Glutamatergic neuron (in vitro differentiated cells): ENCODE data around the gene PRR20C. TPM values are rescaled to one million over a fixed set of nuclear protein-coding genes. Genes with fewer than 3 reads are reported as not detected.
"Not testable (repeated sequence)": the region's sequence is repeated elsewhere in the genome, so short reads cannot be mapped to it uniquely, and the experiment has no call there.

ENCODE experiments used
- DNase-seq: peaks from one replicate; pipeline ENCODE4 v3.0.0; 2022
- H3K27ac Mint-ChIP-seq: one replicate; pipeline ENCODE4 v1.8.0; 2020; ENCODE audit warnings: mild to moderate bottlenecking, mixed read lengths, inconsistent platforms; ENCODE audit not compliant: unreplicated experiment
- H3K27me3 Mint-ChIP-seq: one replicate; pipeline ENCODE4 v1.8.0; 2020; ENCODE audit warnings: mild to moderate bottlenecking, moderate library complexity, mixed read lengths, inconsistent platforms; ENCODE audit not compliant: unreplicated experiment
- H3K36me3 Mint-ChIP-seq: one replicate; pipeline ENCODE4 v1.8.0; 2020; ENCODE audit warnings: mild to moderate bottlenecking, mixed read lengths, inconsistent platforms; ENCODE audit not compliant: unreplicated experiment
- H3K4me1 Mint-ChIP-seq: one replicate; pipeline ENCODE4 v1.8.0; 2020; ENCODE audit warnings: mild to moderate bottlenecking, low read depth, mixed read lengths, inconsistent platforms; ENCODE audit not compliant: unreplicated experiment
- H3K4me3 Mint-ChIP-seq: one replicate; pipeline ENCODE4 v1.8.0; 2020; ENCODE audit warnings: mild to moderate bottlenecking, mixed read lengths, inconsistent platforms; ENCODE audit not compliant: unreplicated experiment
- H3K9me3 Mint-ChIP-seq: one replicate; pipeline ENCODE4 v1.8.0; 2020; ENCODE audit warnings: mild to moderate bottlenecking, moderate library complexity, mixed read lengths, inconsistent platforms; ENCODE audit not compliant: unreplicated experiment
- total RNA-seq: library from RNA; stranded (reverse); fragmentation: NEBNext Ultra II Directional; extraction: Animal tissue kit (Norgen Biotek cat#: 25700); gene quantifications from one replicate; pipeline ENCODE4 v1.2.1, GENCODE V29; 2021; ENCODE audit not compliant: unreplicated experiment
- TF ChIP-seq, protein P1 (sequence below): fragments of 200-600 bp; sonication (generic); IDR thresholded peaks from one replicate; pipeline ENCODE4 v1.5.0; 2021; ENCODE audit not compliant: partially characterized antibody, unreplicated experiment

Gene PRR20C
- total RNA-seq, 1 donor from 2014 or later = not detected

DNA sequence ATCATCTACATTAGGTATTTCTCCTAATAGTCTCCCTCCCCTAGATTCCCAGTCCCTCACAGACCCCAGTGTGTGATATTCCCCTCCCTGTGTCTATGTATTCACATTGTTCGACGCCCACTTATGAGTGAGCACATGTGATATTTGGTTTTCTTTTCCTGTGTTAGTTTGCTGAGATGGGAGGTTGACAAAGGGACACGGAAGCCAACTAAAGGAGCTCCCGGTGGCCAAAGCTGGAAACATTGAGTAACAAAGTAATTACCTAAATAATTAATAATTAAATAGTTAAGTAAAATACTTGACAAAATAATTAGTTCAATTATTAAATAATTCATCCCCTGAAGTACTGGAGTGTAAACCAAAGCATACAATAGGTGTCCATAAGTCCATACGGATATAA is 14.9 kb upstream of the PRR20C start:
- Mint-ChIP-seq H3K27me3 (no peaks in the 10 kb centered on the region), H3K4me1 (no peaks in the 10 kb centered on the region), H3K36me3 (no peaks in the 10 kb centered on the region), H3K9me3 (no peaks in the 10 kb centered on the region), H3K4me3 (no peak overlapping the region), H3K27ac (no peak overlapping the region)
- TF ChIP-seq, protein P1, sequence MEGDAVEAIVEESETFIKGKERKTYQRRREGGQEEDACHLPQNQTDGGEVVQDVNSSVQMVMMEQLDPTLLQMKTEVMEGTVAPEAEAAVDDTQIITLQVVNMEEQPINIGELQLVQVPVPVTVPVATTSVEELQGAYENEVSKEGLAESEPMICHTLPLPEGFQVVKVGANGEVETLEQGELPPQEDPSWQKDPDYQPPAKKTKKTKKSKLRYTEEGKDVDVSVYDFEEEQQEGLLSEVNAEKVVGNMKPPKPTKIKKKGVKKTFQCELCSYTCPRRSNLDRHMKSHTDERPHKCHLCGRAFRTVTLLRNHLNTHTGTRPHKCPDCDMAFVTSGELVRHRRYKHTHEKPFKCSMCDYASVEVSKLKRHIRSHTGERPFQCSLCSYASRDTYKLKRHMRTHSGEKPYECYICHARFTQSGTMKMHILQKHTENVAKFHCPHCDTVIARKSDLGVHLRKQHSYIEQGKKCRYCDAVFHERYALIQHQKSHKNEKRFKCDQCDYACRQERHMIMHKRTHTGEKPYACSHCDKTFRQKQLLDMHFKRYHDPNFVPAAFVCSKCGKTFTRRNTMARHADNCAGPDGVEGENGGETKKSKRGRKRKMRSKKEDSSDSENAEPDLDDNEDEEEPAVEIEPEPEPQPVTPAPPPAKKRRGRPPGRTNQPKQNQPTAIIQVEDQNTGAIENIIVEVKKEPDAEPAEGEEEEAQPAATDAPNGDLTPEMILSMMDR = no peak
- DNase-seq = no peak

DNA sequence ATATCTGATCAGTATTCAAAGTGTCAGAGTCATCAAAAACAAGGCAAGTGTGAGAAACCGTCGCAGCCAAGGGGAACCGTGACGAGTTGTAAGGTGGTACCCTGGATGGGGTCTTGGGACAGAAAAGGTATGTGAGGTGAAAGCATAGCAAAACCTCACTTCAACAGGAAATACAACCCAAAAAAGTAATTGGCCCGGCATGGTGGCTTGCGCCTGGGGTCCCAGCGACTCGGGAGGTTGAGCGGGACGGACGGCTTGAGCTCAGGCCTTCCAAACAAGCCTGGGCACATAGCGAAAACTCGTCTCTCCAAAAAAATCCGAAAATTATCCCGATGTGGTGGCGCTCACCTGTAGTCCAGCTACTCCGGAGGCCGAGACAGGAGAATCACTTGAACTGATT is 14.1 kb upstream of the PRR20C start:
- not testable (repeated sequence) for H3K9me3 Mint-ChIP-seq, DNase-seq, H3K36me3 Mint-ChIP-seq, H3K4me1 Mint-ChIP-seq, H3K4me3 Mint-ChIP-seq, H3K27me3 Mint-ChIP-seq, H3K27ac Mint-ChIP-seq

DNA sequence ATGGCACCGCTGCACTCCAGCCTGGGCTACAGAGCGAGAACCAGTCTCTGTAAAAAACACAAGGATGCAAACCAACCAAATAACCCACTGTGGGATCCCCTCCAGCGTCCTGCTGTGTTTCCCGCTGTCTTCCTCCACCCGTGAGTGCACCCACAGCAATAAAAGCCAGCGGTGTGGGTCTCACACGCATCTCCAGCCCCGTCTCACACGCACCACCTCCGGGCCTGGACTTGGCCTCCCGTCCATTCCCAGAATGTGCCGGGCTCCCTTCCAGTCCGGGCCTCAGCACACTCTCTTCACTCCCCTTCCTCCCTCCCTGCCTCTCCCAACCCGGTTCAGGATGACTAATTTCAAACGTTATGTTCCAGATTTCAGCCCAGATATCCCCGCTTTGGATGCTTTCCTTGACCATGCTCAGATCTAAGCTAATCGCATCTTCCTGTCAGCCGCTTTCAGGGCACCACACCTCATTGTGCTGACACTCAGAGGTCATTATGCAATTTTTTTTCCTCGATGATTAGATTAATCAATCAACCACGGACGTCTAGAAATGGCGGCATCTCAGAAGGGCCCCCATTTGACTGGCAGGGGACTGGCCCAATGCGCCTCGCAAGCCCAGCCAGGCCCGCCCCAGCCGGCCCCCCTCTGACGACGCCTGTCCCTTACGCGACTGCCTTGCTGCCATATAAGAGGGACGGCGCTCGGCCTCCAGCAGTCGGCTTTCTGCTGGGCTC is 13.5 kb upstream of the PRR20C start, which contains the start of gene PRR20A:
Gene PRR20A (plus strand): TSS at position 684 of the 734 bp plus-strand sequence. CDS start 387 bp downstream, outside the sequence.
- not testable (repeated sequence) for DNase-seq, H3K4me3 Mint-ChIP-seq, H3K9me3 Mint-ChIP-seq, H3K4me1 Mint-ChIP-seq, H3K36me3 Mint-ChIP-seq, H3K27me3 Mint-ChIP-seq, H3K27ac Mint-ChIP-seq

DNA sequence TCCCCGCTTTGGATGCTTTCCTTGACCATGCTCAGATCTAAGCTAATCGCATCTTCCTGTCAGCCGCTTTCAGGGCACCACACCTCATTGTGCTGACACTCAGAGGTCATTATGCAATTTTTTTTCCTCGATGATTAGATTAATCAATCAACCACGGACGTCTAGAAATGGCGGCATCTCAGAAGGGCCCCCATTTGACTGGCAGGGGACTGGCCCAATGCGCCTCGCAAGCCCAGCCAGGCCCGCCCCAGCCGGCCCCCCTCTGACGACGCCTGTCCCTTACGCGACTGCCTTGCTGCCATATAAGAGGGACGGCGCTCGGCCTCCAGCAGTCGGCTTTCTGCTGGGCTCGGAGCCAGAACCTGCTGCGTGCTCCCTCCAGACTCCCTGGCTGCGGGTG is 6.7 kb upstream of the PRR20C start, which contains the start of gene PRR20B:
Gene PRR20B (plus strand): TSS at position 301 of the 400 bp plus-strand sequence. CDS start 387 bp downstream, outside the sequence.
- not testable (repeated sequence) for H3K9me3 Mint-ChIP-seq, H3K36me3 Mint-ChIP-seq, DNase-seq, H3K4me3 Mint-ChIP-seq, H3K27ac Mint-ChIP-seq, H3K4me1 Mint-ChIP-seq, H3K27me3 Mint-ChIP-seq

DNA sequence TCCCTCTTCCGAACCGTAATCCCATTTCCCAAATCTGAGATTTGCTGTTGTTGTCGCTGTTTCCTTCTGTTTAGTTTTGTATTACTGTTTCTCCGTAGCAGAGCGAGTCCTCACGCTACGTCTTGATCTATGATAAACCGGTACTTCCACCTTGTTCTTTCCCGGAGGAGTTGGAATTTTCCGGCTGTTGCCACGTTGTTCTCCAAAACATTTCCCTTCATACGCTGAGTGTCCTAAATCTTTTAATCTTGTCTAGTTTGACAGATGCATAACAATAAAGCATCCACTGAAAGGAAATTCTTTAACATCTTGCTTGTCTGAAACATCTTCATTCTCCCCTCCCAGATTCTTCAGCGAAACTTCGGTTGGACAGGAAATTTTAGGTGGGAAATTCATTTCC is 5.8 kb upstream of the PRR20C start:
- H3K9me3 Mint-ChIP-seq, H3K27ac Mint-ChIP-seq, H3K36me3 Mint-ChIP-seq, H3K4me3 Mint-ChIP-seq, DNase-seq, H3K4me1 Mint-ChIP-seq, H3K27me3 Mint-ChIP-seq: not testable (repeated sequence)

DNA sequence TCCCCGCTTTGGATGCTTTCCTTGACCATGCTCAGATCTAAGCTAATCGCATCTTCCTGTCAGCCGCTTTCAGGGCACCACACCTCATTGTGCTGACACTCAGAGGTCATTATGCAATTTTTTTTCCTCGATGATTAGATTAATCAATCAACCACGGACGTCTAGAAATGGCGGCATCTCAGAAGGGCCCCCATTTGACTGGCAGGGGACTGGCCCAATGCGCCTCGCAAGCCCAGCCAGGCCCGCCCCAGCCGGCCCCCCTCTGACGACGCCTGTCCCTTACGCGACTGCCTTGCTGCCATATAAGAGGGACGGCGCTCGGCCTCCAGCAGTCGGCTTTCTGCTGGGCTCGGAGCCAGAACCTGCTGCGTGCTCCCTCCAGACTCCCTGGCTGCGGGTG is 6.5 kb downstream of the PRR20C start, which contains the start of gene PRR20D:
Gene PRR20D (plus strand): TSS at position 301 of the 400 bp plus-strand sequence. CDS start 387 bp downstream, outside the sequence.
- not testable (repeated sequence) for H3K36me3 Mint-ChIP-seq, H3K4me3 Mint-ChIP-seq, H3K27ac Mint-ChIP-seq, DNase-seq, H3K27me3 Mint-ChIP-seq, H3K9me3 Mint-ChIP-seq, H3K4me1 Mint-ChIP-seq

DNA sequence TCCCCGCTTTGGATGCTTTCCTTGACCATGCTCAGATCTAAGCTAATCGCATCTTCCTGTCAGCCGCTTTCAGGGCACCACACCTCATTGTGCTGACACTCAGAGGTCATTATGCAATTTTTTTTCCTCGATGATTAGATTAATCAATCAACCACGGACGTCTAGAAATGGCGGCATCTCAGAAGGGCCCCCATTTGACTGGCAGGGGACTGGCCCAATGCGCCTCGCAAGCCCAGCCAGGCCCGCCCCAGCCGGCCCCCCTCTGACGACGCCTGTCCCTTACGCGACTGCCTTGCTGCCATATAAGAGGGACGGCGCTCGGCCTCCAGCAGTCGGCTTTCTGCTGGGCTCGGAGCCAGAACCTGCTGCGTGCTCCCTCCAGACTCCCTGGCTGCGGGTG is 13.0 kb downstream of the PRR20C start, which contains the start of gene PRR20E:
Gene PRR20E (plus strand): TSS at position 301 of the 400 bp plus-strand sequence. CDS start 387 bp downstream, outside the sequence.
- H3K9me3 Mint-ChIP-seq, H3K36me3 Mint-ChIP-seq, DNase-seq, H3K4me3 Mint-ChIP-seq, H3K27me3 Mint-ChIP-seq, H3K4me1 Mint-ChIP-seq, H3K27ac Mint-ChIP-seq: not testable (repeated sequence)

DNA sequence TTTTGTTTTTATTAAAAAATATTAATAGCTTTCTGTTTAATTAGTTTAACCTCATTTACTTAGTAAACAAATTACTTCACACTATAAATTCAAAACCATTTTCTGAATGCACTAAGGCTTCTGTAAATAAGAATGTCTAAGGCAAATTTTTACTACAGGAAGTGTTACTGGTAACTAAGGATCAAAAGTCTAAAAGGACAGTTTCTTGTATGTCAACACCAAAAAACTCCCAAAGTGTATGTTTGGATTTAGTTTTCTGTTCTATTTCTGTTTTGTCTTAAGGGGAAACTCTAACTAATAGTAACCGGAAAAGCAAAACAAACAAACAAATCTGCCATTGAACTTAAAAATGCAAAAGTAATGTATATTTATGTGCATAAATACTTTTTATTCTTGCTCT is 37.8 kb downstream of the PRR20C start:
- DNase-seq = no peak
- no peaks in the 10 kb centered on the region for H3K4me1 Mint-ChIP-seq
- no peaks in the 10 kb centered on the region for H3K36me3 Mint-ChIP-seq
- no peak overlapping the region for H3K27ac Mint-ChIP-seq
- no peaks in the 10 kb centered on the region for H3K27me3 Mint-ChIP-seq
- TF ChIP-seq, protein P1 = no peak
- no peak overlapping the region for H3K4me3 Mint-ChIP-seq
- H3K9me3 Mint-ChIP-seq = no peaks in the 10 kb centered on the region
